A549 (cell line): Measurements from ENCODE around the gene PATL2. TPM values are rescaled to one million over a fixed set of nuclear protein-coding genes. Genes with fewer than 3 reads are reported as not detected.
"Not testable (repeated sequence)": the region's sequence is repeated elsewhere in the genome, so short reads cannot be mapped to it uniquely, and the experiment has no call there.

Source experiments
- ATAC-seq, 2 experiments: fragments of 200-7000 bp in 1 of 2; fragments of >200 bp in 1 of 2; cut with Nextera tagmentation in 1 of 2; cut with Tn5 transposase in 1 of 2; 3 replicates each; pipeline versions ENCODE4 v1.8.0 to v1.9.1; 2018 to 2020; ENCODE audit warnings: mild to moderate bottlenecking in 1 of 2, moderate library complexity in 1 of 2
- CTCF ChIA-PET: fragments of 300-600 bp; sonication (Branson Sonifier 250); formaldehyde crosslinking; extraction: SDS; loops from one replicate; lab custom pipeline; 2021; ENCODE audit warnings: antibody characterized with exemption, inconsistent platforms; lab: Yijun Ruan, JAX
- POLR2A ChIA-PET: fragments of 350-600 bp; formaldehyde crosslinking; extraction: SDS; loops from one replicate; lab custom pipeline; 2021; ENCODE audit warnings: antibody characterized with exemption, inconsistent platforms; lab: Yijun Ruan, JAX
- DNase-seq, 2 experiments: peaks; one replicate each; pipeline versions ENCODE4 v3.0.0 to v3.0.0-alpha.2; 2011 to 2016; ENCODE audit warnings: low read depth in 1 of 2, low spot score in 1 of 2
- FAIRE-seq: peaks from 2 replicates; lab custom pipeline; 2011; peaks lifted over from hg19 to GRCh38; lab: Jason Lieb, UNC
- H3K27ac ChIP-seq, 2 experiments: fragments of >200 bp; sonication (Bioruptor Twin); formaldehyde crosslinking; 3 replicates each; pipeline ENCODE4 v1.5.1; 2016 to 2017
- H3K4me1 ChIP-seq: fragments of >200 bp; sonication (Bioruptor Twin); formaldehyde crosslinking; 3 replicates; pipeline ENCODE4 v1.6.1; 2016
- H3K4me2 ChIP-seq: fragments of >200 bp; sonication (Bioruptor Twin); formaldehyde crosslinking; 3 replicates; pipeline ENCODE4 v1.6.1; 2016
- H3K4me3 ChIP-seq: fragments of >200 bp; sonication (Bioruptor Twin); formaldehyde crosslinking; 3 replicates; pipeline ENCODE4 v1.5.1; 2016
- H3K9me3 ChIP-seq: fragments of >200 bp; sonication (Bioruptor Twin); formaldehyde crosslinking; 3 replicates; pipeline ENCODE4 v1.6.1; 2016
- BCL3 ChIP-seq: fragments of >200 bp; sonication (Bioruptor Twin); formaldehyde crosslinking; IDR thresholded peaks from 3 replicates; pipeline ENCODE4 v1.6.1; 2016
- BHLHE40 ChIP-seq: IDR thresholded peaks from 2 replicates; pipeline ENCODE4 v1.6.1; 2012; ENCODE audit warnings: low read depth, low read length, inconsistent platforms
- CBX2 ChIP-seq: fragments of 200-600 bp; sonication (generic); IDR thresholded peaks from 2 replicates; pipeline ENCODE4 v1.6.1; 2016; ENCODE audit warnings: low read depth, mild to moderate bottlenecking, borderline replicate concordance
- CEBPB ChIP-seq, 2 experiments: fragments of >200 bp in 1 of 2; sonication (Bioruptor Twin) in 1 of 2; formaldehyde crosslinking in 1 of 2; IDR thresholded peaks; 2 replicates each; pipeline ENCODE4 v1.6.1; 2012 to 2016
- CHD4 ChIP-seq: fragments of 200-600 bp; sonication (generic); IDR thresholded peaks from 2 replicates; pipeline ENCODE4 v1.6.1; 2016; ENCODE audit warnings: antibody characterized with exemption, mild to moderate bottlenecking, borderline replicate concordance
- JUN ChIP-seq, 2 experiments: fragments of >200 bp; sonication (Bioruptor Twin); formaldehyde crosslinking; IDR thresholded peaks; 2 replicates in 1 of 2; 3 replicates in 1 of 2; pipeline ENCODE4 v1.6.1; 2016 to 2017
- JUNB ChIP-seq: fragments of >200 bp; sonication (Bioruptor Twin); formaldehyde crosslinking; IDR thresholded peaks from 2 replicates; pipeline ENCODE4 v1.6.1; 2016
- MAX ChIP-seq: IDR thresholded peaks from 2 replicates; pipeline ENCODE4 v1.6.1; 2012
- MAZ ChIP-seq: fragments of 150-350 bp; IDR thresholded peaks from 2 replicates; pipeline ENCODE4 v1.6.1; 2014; ENCODE audit warnings: antibody characterized with exemption, low read depth, low read length, borderline replicate concordance
- PHF8 ChIP-seq: fragments of 200-600 bp; sonication (generic); IDR thresholded peaks from 2 replicates; pipeline ENCODE4 v1.6.1; 2016; ENCODE audit warnings: low read depth, mild to moderate bottlenecking, antibody characterized with exemption, moderate library complexity, borderline replicate concordance
- POLR2A ChIP-seq: IDR thresholded peaks from 2 replicates; pipeline ENCODE4 v1.6.1; 2012; ENCODE audit warnings: mild to moderate bottlenecking, low read length
- POLR2AphosphoS2 ChIP-seq: conservative IDR thresholded peaks from 2 replicates; pipeline ENCODE4 v1.6.1; 2012; ENCODE audit warnings: low read length, improper control_type of control experiment, inconsistent platforms
- RARB ChIP-seq: fragments of 250-450 bp; sonication (Bioruptor Pico); IDR thresholded peaks from 2 replicates; pipeline ENCODE4 v1.8.0; 2021; ENCODE audit warnings: mild to moderate bottlenecking, moderate library complexity
- REST ChIP-seq: fragments of 200-600 bp; sonication (generic); IDR thresholded peaks from 2 replicates; pipeline ENCODE4 v1.6.1; 2016; ENCODE audit warnings: antibody characterized with exemption, mild to moderate bottlenecking, moderate library complexity
- RFX5 ChIP-seq: fragments of 450-650 bp; IDR thresholded peaks from 2 replicates; pipeline ENCODE4 v1.7.1; 2014; ENCODE audit warnings: antibody characterized with exemption, mild to moderate bottlenecking, moderate library complexity
- SMC3 ChIP-seq: fragments of >200 bp; sonication (Bioruptor Twin); formaldehyde crosslinking; IDR thresholded peaks from 3 replicates; pipeline ENCODE4 v1.6.1; 2018; ENCODE audit warnings: inconsistent platforms
- TFCP2L1 ChIP-seq: fragments of 250-450 bp; sonication (Bioruptor Pico); IDR thresholded peaks from 2 replicates; pipeline ENCODE4 v1.5.0; 2021; ENCODE audit warnings: mild to moderate bottlenecking
- ZNF302 ChIP-seq: fragments of 250-450 bp; sonication (Bioruptor Pico); IDR thresholded peaks from 2 replicates; pipeline ENCODE4 v1.9.0; 2021; ENCODE audit warnings: inconsistent platforms, mild to moderate bottlenecking, moderate library complexity
- WGBS: methylation state at CpG from one replicate; pipeline ENCODE4 v1.1.6; 2017; ENCODE audit errors: missing lambda C conversion rate; 5-methylcytosine and 5-hydroxymethylcytosine counted together
- polyA minus RNA-seq: library from RNA; depleted of rRNA, polyadenylated mRNA; stranded (reverse); fragments of >200 nt; gene quantifications from 2 replicates; pipeline ENCODE4 v1.2.3, GENCODE V29; 2011; rRNA and poly(A)+ RNA removed
- polyA plus RNA-seq, 4 experiments: library from polyadenylated mRNA; depleted of rRNA in 3 of 4; stranded (reverse); fragments of >200 nt; fragmentation: RNase III in 1 of 4; extraction: RNeasy Plus Mini Kit Qiagen cat#74134 plus additional on column Dnase treatment in 1 of 4; gene quantifications; 2 replicates in 3 of 4; 3 replicates in 1 of 4; pipeline ENCODE4 v1.2.3, GENCODE V29; 2011 to 2017

The PATL2 gene
- 0.13 and 0.26 TPM in 2 replicates for polyA plus RNA-seq (2011; rRNA removed)
- polyA plus RNA-seq (2012; cell fraction: cytosol; rRNA removed) = 0.05 and 0.15 TPM in 2 replicates
- 0.18 and 0.23 TPM in 2 replicates for polyA plus RNA-seq (2012; cell fraction: nucleus; rRNA removed)
- 0.12 to 0.13 TPM in 2 of 3 replicates, not detected in the other for polyA plus RNA-seq (2017; fragmentation: RNase III; extraction: RNeasy Plus Mini Kit Qiagen cat#74134 plus additional on column Dnase treatment)
- 0.62 TPM in 1 of 2 replicates, not detected in the other for polyA minus RNA-seq

GRCh38 chr15:44711096-44711742, at the start of gene PATL2, which contains the start of gene B2M:
PATL2 (minus strand) TSS chr15:44711323; CDS start chr15:44676490, 34,833 bp downstream.
B2M (plus strand) TSS chr15:44711517; CDS start chr15:44711547, 30 bp downstream.
- H3K9me3 ChIP-seq = no peaks in the 10 kb centered on the region
- H3K4me1 ChIP-seq = peaks cover 5% of the 10 kb centered on the region; the same call in 2 of the 3 replicates
- H3K4me2 ChIP-seq = peak within 1 kb of the TSS; percentile 75
- CTCF ChIA-PET = interaction anchor here (0.7 to 5.2 kb wide), 12 partner anchors 9 to 123 kb away, joined by 3 to 44 read pairs (median 4); partner anchors contain the start of genes SPG11 and TRIM69
- POLR2A ChIA-PET = interaction anchor here (0.6 to 4.9 kb wide), 6 partner anchors 17 to 125 kb away, joined by 3 to 81 read pairs (median 4); partner anchors contain the start of gene SPG11
- DNase-seq (peak; percentile 71 to 92), ATAC-seq (peak; percentile 93 to 96), FAIRE-seq (no peak)
- peak within 1 kb of the TSS; percentile 77 to 91 for H3K27ac ChIP-seq
- peak within 1 kb of the TSS; percentile 86 for H3K4me3 ChIP-seq
- 4% methylated on average over 36 of the region's 37 CpGs for WGBS
- TF ChIP-seq CHD4 (no peak), POLR2A (peak; percentile 99), REST (peak; percentile 35; the same call in 1 of the 2 replicates), RARB (CRISPR knock-in tag) (no peak), CBX2 (no peak), PHF8 (peak; percentile 61; the same call in 1 of the 2 replicates), RFX5 (peak; percentile 100), BHLHE40 (0 out of 2 replicates have a peak, but pooled peaks have one; percentile 4), POLR2AphosphoS2 (no peak), JUN (IDR thresholded peaks at IDR 0.05) (0 out of 5 replicates have a peak, but pooled peaks have one; percentile 25 to 52), BCL3 (peak; percentile 88; the same call in 2 of the 3 replicates)

- ChIA-PET CTCF (interaction anchor here (1.3 to 1.5 kb wide), 2 partner anchors 15 to 40 kb away, joined by 3 to 4 read pairs; no protein-coding TSS in a partner anchor), POLR2A (no interaction called here)
- WGBS = 88% methylated on average over 1 of the region's 1 CpG
- TF ChIP-seq TFCP2L1 (CRISPR knock-in tag) = no peak
- TF ChIP-seq ZNF302 (CRISPR knock-in tag) = no peak
- TF ChIP-seq JUNB = no peak
- no peak for TF ChIP-seq CEBPB (IDR thresholded peaks at IDR 0.05)
- TF ChIP-seq PHF8 = no peak
- TF ChIP-seq MAZ = no peak
- TF ChIP-seq SMC3 = no peak
- no peak for TF ChIP-seq MAX
- Histone ChIP-seq H3K4me2 (no peak overlapping the region), H3K27ac (no peak overlapping the region), H3K9me3 (peaks cover 8% of the 10 kb centered on the region; the same call in 2 of the 3 replicates), H3K4me3 (no peak overlapping the region), H3K4me1 (no peaks in the 10 kb centered on the region)
- DNase-seq (no peak), ATAC-seq (no peak), FAIRE-seq (no peak)
Observed at GRCh38 chr15:44753345-44753744, 42.2 kb upstream of the PATL2 start.

- FAIRE-seq, ATAC-seq, H3K4me1 ChIP-seq, H3K4me3 ChIP-seq, POLR2A ChIA-PET, H3K9me3 ChIP-seq, H3K27ac ChIP-seq, H3K4me2 ChIP-seq, DNase-seq, CTCF ChIA-PET: not testable (repeated sequence)
- WGBS = 4% methylated on average over 2 of the region's 2 CpGs
Observed at GRCh38 chr15:44743454-44743853, 32.3 kb upstream of the PATL2 start.

GRCh38 chr15:44739222-44739847, 28.2 kb upstream of the PATL2 start:
- WGBS = 67% methylated on average over 12 of the region's 24 CpGs

More at GRCh38 chr15:44739222-44739847, 28.2 kb upstream of the PATL2 start:
- CTCF ChIA-PET = interaction anchor here (0.7 to 6.0 kb wide), 20 partner anchors 10 to 170 kb away, joined by 3 to 46 read pairs (median 6); partner anchors contain the start of genes B2M and SPG11
- H3K4me2 ChIP-seq, H3K4me1 ChIP-seq, DNase-seq, ATAC-seq, POLR2A ChIA-PET, FAIRE-seq, H3K27ac ChIP-seq, H3K4me3 ChIP-seq, H3K9me3 ChIP-seq: not testable (repeated sequence)
